Osteoblast (primary cell): ENCODE data around the gene XG. TPM values are rescaled to one million over a fixed set of nuclear protein-coding genes. Genes with fewer than 3 reads are reported as not detected.
"Not testable (repeated sequence)": the region's sequence is repeated elsewhere in the genome, so short reads cannot be mapped to it uniquely, and the experiment has no call there.

Experiments used
- DNase-seq: peaks from one replicate; pipeline ENCODE4 v3.0.0; 2011; ENCODE audit warnings: low spot score, mixed read lengths; ENCODE audit not compliant: insufficient read length; ENCODE audit errors: missing footprints
- H2AFZ ChIP-seq: 2 replicates; pipeline ENCODE4 v1.6.0; 2011; ENCODE audit warnings: mild to moderate bottlenecking, low read length
- H3K27ac ChIP-seq: 2 replicates; pipeline ENCODE4 v1.5.1; 2011; ENCODE audit warnings: mild to moderate bottlenecking, low read depth, low read length, moderate library complexity
- H3K27me3 ChIP-seq: 2 replicates; pipeline ENCODE4 v1.6.0; 2012; ENCODE audit warnings: mild to moderate bottlenecking, control low read depth, inconsistent platforms, low read length, moderate library complexity; ENCODE audit not compliant: insufficient read depth
- H3K36me3 ChIP-seq: 2 replicates; pipeline ENCODE4 v1.5.1; 2011; ENCODE audit warnings: mild to moderate bottlenecking, low read length, control low read depth, moderate library complexity; ENCODE audit not compliant: insufficient read depth
- H3K4me1 ChIP-seq: 2 replicates; pipeline ENCODE4 v1.5.1; 2011; ENCODE audit warnings: mild to moderate bottlenecking, low read length, control low read depth, moderate library complexity; ENCODE audit not compliant: insufficient read depth
- H3K4me2 ChIP-seq: 2 replicates; pipeline ENCODE4 v1.6.0; 2011; ENCODE audit warnings: mild to moderate bottlenecking, low read length; ENCODE audit not compliant: insufficient read depth
- H3K4me3 ChIP-seq: fragments of 200-600 bp; sonication (generic); 3 replicates; pipeline ENCODE4 v1.5.1; 2012; ENCODE audit warnings: mild to moderate bottlenecking, low read length, inconsistent platforms; ENCODE audit not compliant: insufficient read depth
- H3K79me2 ChIP-seq: 2 replicates; pipeline ENCODE4 v1.6.0; 2012; ENCODE audit warnings: mild to moderate bottlenecking, low read length, control low read depth, inconsistent platforms; ENCODE audit not compliant: insufficient read depth
- H3K9me3 ChIP-seq: 2 replicates; pipeline ENCODE4 v1.5.1; 2011; ENCODE audit warnings: low read depth, low read length, control low read depth
- H4K20me1 ChIP-seq: 2 replicates; pipeline ENCODE4 v1.6.0; 2012; ENCODE audit warnings: mild to moderate bottlenecking, low read length, control low read depth; ENCODE audit not compliant: insufficient read depth
- total RNA-seq: library from RNA; depleted of rRNA; stranded (reverse); fragments of >200 nt; gene quantifications from 2 replicates; pipeline ENCODE4 v1.2.3, GENCODE V29; 2012
- TF ChIP-seq, protein P1 (sequence below): IDR thresholded peaks from 2 replicates; pipeline ENCODE4 v1.5.1; 2011; ENCODE audit warnings: mild to moderate bottlenecking, low read depth, low read length, moderate library complexity; ENCODE audit errors: extremely low read depth

XG gene
- total RNA-seq, 1 donor, result 4.0 TPM

DNA sequence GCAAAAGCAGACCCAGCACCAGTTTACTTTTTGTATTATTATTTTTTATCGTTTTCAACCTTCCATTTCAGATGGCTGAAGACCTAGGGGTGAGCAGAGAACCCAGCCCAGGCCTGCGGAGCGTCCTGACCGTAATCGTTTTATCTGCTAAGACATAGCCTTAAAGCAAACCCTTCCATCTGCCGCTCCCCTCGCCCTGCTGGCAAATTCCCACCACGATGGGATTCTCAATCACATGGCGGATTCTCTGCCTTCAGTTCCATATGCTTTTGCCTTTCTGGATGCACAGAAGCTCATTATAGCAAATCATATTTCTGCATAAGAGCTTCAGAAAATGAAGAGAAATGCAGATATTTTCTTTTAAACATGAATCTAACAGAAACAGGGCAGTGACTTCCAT lies 18.6 kb upstream of the XG start:
- no peak overlapping the region for H3K27ac ChIP-seq
- no peak overlapping the region for H2AFZ ChIP-seq
- no peaks in the 10 kb centered on the region for H3K79me2 ChIP-seq
- no peak overlapping the region for H3K4me3 ChIP-seq
- H3K4me1 ChIP-seq, result no peaks in the 10 kb centered on the region
- TF ChIP-seq, protein P1, sequence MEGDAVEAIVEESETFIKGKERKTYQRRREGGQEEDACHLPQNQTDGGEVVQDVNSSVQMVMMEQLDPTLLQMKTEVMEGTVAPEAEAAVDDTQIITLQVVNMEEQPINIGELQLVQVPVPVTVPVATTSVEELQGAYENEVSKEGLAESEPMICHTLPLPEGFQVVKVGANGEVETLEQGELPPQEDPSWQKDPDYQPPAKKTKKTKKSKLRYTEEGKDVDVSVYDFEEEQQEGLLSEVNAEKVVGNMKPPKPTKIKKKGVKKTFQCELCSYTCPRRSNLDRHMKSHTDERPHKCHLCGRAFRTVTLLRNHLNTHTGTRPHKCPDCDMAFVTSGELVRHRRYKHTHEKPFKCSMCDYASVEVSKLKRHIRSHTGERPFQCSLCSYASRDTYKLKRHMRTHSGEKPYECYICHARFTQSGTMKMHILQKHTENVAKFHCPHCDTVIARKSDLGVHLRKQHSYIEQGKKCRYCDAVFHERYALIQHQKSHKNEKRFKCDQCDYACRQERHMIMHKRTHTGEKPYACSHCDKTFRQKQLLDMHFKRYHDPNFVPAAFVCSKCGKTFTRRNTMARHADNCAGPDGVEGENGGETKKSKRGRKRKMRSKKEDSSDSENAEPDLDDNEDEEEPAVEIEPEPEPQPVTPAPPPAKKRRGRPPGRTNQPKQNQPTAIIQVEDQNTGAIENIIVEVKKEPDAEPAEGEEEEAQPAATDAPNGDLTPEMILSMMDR, result no peak
- DNase-seq, result peak; percentile 65
- no peaks in the 10 kb centered on the region for H3K9me3 ChIP-seq
- H3K4me2 ChIP-seq, result no peak overlapping the region
- no peaks in the 10 kb centered on the region for H4K20me1 ChIP-seq
- H3K36me3 ChIP-seq, result peaks cover 51% of the 10 kb centered on the region
- no peaks in the 10 kb centered on the region for H3K27me3 ChIP-seq

DNA sequence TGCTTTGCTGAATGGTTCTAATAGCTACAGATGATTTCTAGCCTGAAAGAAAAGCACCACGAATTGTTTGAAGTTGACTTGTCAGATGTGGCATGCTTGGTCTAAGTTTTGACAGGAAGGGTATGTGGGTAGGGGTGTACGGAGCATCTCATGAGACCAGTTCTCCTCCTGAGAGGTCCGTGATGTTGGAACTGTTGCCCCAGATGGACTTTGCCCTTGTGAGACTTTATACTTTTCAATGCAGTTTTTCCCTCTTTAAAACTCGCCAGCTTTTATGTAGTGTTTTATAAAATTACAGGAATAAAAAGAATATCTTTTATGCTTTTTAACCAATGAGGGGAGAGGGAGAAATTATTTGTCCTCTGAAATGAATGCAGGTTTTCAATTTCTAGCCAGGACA lies 16.6 kb upstream of the XG start:
- no peak for DNase-seq
- Histone ChIP-seq H3K4me3 (no peak overlapping the region), H3K4me2 (no peak overlapping the region), H3K4me1 (no peaks in the 10 kb centered on the region), H2AFZ (no peak overlapping the region), H3K27me3 (no peaks in the 10 kb centered on the region), H3K36me3 (peaks cover 38% of the 10 kb centered on the region), H4K20me1 (no peaks in the 10 kb centered on the region), H3K27ac (no peak overlapping the region), H3K9me3 (no peaks in the 10 kb centered on the region), H3K79me2 (no peaks in the 10 kb centered on the region)
- TF ChIP-seq, protein P1, result no peak

DNA sequence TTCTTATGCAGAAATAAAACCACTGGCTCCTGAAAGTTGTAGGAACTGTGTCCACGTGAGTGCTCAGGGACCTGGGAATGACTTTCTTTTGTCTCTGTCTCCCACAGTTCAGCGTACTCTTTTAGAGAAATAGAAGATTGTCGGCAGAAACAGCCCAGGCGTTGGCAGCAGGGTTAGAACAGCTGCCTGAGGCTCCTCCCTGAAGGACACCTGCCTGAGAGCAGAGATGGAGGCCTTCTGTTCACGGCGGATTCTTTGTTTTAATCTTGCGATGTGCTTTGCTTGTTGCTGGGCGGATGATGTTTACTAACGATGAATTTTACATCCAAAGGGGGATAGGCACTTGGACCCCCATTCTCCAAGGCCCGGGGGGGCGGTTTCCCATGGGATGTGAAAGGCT lies 11.2 kb upstream of the XG start:
- Histone ChIP-seq H3K4me3 (no peak overlapping the region), H3K79me2 (no peaks in the 10 kb centered on the region), H3K36me3 (peaks cover 40% of the 10 kb centered on the region), H4K20me1 (no peaks in the 10 kb centered on the region), H3K4me1 (no peaks in the 10 kb centered on the region), H3K4me2 (no peak overlapping the region), H3K9me3 (no peaks in the 10 kb centered on the region), H3K27me3 (no peaks in the 10 kb centered on the region), H2AFZ (no peak overlapping the region), H3K27ac (no peak overlapping the region)
- TF ChIP-seq, protein P1, result no peak
- DNase-seq, result no peak

DNA sequence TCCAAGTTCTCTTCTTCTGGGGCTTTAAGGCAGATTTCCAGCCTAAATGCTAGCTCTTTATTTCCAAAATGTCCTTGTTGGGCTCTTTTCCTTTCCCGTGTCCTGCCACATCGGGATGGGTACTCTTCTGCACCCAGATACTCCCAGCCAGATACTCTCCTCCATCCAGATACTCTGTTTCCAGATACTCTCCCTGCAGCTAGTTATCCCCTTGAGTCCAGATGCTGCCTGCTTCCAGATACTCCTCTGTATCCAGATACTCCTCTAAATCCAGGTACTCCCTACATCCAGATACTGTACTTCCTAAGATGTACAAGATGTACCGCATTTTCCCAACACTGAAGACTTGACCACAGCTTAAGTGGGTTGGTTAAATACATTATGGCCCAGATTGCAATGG lies 10.5 kb upstream of the XG start:
- H3K4me3 ChIP-seq, result no peak overlapping the region
- no peaks in the 10 kb centered on the region for H3K9me3 ChIP-seq
- TF ChIP-seq, protein P1, result no peak
- no peak overlapping the region for H3K27ac ChIP-seq
- no peaks in the 10 kb centered on the region for H4K20me1 ChIP-seq
- no peak overlapping the region for H3K4me2 ChIP-seq
- H3K4me1 ChIP-seq, result peaks cover 7% of the 10 kb centered on the region
- H3K36me3 ChIP-seq, result peaks cover 35% of the 10 kb centered on the region
- no peaks in the 10 kb centered on the region for H3K27me3 ChIP-seq
- H3K79me2 ChIP-seq, result no peaks in the 10 kb centered on the region
- no peak overlapping the region for H2AFZ ChIP-seq
- no peak for DNase-seq

DNA sequence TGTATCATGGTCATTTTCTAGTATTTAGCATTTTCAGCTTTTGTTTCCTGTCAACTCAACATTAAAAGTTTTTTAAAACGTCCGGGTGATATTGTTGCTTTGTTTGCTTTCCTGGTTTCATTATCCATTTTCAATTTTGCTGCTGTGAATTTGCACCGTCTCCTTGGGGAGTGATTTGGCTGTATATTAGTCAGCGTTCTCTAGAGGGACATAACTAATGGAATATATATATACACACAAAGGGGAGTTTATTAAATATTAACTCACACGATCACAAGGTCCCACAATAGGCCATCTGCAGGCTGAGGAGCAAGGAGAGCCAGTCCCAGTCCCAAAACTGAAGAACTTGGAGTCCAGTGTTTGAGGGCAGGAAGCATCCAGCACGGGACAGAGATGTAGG lies 5.6 kb upstream of the XG start:
- not testable (repeated sequence) for H3K9me3 ChIP-seq, H4K20me1 ChIP-seq, H3K27me3 ChIP-seq, DNase-seq, H3K4me3 ChIP-seq, H3K79me2 ChIP-seq, H2AFZ ChIP-seq
- peaks cover 11% of the 10 kb centered on the region for H3K4me1 ChIP-seq
- H3K27ac ChIP-seq, result peak overlapping the region; percentile 31
- H3K4me2 ChIP-seq, result peak overlapping the region; percentile 68
- peaks cover 18% of the 10 kb centered on the region for H3K36me3 ChIP-seq
